ENCODE results near the gene ABHD12. TPM values are rescaled to one million over a fixed set of nuclear protein-coding genes. Genes with fewer than 3 reads are reported as not detected.

Gene ABHD12
- polyA plus RNA-seq, 1 experiment: 25.0 TPM

- DNase-seq (ENCODE audit: low read depth): no peak
- TF ChIP-seq CTCF (IDR thresholded peaks at IDR 0.05; ENCODE audit: insufficient read depth, low read depth, low read length): no peak
- ChIA-PET CTCF (no interaction called here), POLR2A (no interaction called here)
- Histone ChIP-seq H3K4me3 (ENCODE audit: low read depth, low read length) (no peak overlapping the region), H3K36me3 (ENCODE audit: control insufficient read depth, insufficient read depth, low read length) (peaks cover 63% of the 10 kb centered on the region), H3K27me3 (ENCODE audit: control insufficient read depth, insufficient read depth, low read length) (no peaks in the 10 kb centered on the region)
These were observed 112.6 kb downstream of the ABHD12 start for GRCh38 chr20:25277941-25278521.

GRCh38 chr20:25277051-25277801, 113.4 kb downstream of the ABHD12 start:
- CTCF ChIA-PET: no interaction called here
- peaks cover 63% of the 10 kb centered on the region for H3K36me3 ChIP-seq (ENCODE audit: control insufficient read depth, insufficient read depth, low read length)
- no peak overlapping the region for H3K4me3 ChIP-seq (ENCODE audit: low read depth, low read length)
- POLR2A ChIA-PET: no interaction called here
- H3K27me3 ChIP-seq (ENCODE audit: control insufficient read depth, insufficient read depth, low read length): no peaks in the 10 kb centered on the region
- TF ChIP-seq CTCF (IDR thresholded peaks at IDR 0.05; ENCODE audit: insufficient read depth, low read depth, low read length): no peak
- no peak for DNase-seq (ENCODE audit: low read depth)

- CTCF ChIA-PET: no interaction called here
- Histone ChIP-seq H3K36me3 (ENCODE audit: control insufficient read depth, insufficient read depth, low read length) (peaks cover 63% of the 10 kb centered on the region), H3K27me3 (ENCODE audit: control insufficient read depth, insufficient read depth, low read length) (no peaks in the 10 kb centered on the region), H3K4me3 (ENCODE audit: low read depth, low read length) (no peak overlapping the region)
- DNase-seq (ENCODE audit: low read depth): no peak
- POLR2A ChIA-PET: no interaction called here
- TF ChIP-seq CTCF (IDR thresholded peaks at IDR 0.05; ENCODE audit: insufficient read depth, low read depth, low read length): no peak
These were observed 114.0 kb downstream of the ABHD12 start for GRCh38 chr20:25276533-25277050.

- POLR2A ChIA-PET: no interaction called here
These were observed 114.7 kb downstream of the ABHD12 start for GRCh38 chr20:25275813-25276532.

More at GRCh38 chr20:25275813-25276532, 114.7 kb downstream of the ABHD12 start:
- peaks cover 62% of the 10 kb centered on the region for H3K36me3 ChIP-seq (ENCODE audit: control insufficient read depth, insufficient read depth, low read length)
- no peak for DNase-seq (ENCODE audit: low read depth)
- TF ChIP-seq CTCF (IDR thresholded peaks at IDR 0.05; ENCODE audit: insufficient read depth, low read depth, low read length): no peak
- no peak overlapping the region for H3K4me3 ChIP-seq (ENCODE audit: low read depth, low read length)
- H3K27me3 ChIP-seq (ENCODE audit: control insufficient read depth, insufficient read depth, low read length): no peaks in the 10 kb centered on the region
- CTCF ChIA-PET: no interaction called here

Measured in BJ (cell line).